COLO829 (cell line): Measurements from ENCODE around the gene CREB3L1.

ENCODE experiments used
- DNase-seq: peaks from one replicate; pipeline ENCODE4 v3.0.0; 2012; ENCODE audit warnings: low spot score

The CREB3L1 gene

DNA sequence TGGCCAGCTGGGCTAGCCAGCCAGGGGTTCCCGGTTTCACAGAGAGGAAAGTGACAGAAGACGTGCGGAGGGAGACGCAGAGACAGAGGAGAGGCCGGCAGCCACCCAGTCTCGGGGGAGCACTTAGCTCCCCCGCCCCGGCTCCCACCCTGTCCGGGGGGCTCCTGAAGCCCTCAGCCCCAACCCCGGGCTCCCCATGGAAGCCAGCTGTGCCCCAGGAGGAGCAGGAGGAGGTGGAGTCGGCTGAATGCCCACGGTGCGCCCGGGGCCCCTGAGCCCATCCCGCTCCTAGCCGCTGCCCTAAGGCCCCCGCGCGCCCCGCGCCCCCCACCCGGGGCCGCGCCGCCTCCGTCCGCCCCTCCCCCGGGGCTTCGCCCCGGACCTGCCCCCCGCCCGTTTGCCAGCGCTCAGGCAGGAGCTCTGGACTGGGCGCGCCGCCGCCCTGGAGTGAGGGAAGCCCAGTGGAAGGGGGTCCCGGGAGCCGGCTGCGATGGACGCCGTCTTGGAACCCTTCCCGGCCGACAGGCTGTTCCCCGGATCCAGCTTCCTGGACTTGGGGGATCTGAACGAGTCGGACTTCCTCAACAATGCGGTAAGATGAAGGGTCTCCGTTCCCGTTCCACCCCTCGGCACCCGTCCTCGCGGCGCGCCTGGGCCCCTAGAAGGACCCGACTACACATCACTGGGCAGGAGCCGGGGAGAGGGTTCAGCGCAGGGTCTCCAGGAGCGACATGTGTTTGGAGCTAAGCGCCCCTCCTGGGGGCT lies at the start of gene CREB3L1:
Gene CREB3L1 (plus strand): TSS at position 41 of the 765 bp plus-strand sequence. CDS start 450 bp downstream, at position 491.
- no peak for DNase-seq

DNA sequence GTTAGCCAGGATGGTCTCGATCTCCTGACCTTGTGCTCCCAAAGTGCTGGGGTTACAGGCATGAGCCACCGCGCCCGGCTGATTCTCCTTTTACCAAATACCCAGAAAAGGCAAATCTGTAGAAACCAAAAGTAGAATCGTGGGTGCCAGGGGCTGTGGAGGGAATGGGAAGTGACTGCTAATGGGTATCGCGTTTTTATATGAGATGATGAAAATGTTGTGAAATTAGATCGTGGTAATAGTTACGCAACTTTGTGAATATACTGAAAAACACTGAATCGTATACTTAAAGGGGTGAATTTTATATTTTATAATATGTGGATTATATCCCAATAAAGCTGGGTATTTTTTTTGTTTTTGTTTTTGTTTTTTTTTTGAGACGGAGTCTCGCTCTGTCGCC lies 48.2 kb upstream of the CREB3L1 start:
- no peak for DNase-seq

GRCh38 chr11:46234311-46234710 lies 43.2 kb upstream of the CREB3L1 start:
- DNase-seq: no peak

- no peak for DNase-seq
Observed at GRCh38 chr11:46235777-46236688, 41.4 kb upstream of the CREB3L1 start.

GRCh38 chr11:46236918-46237247 lies 40.6 kb upstream of the CREB3L1 start:
- DNase-seq: no peak

GRCh38 chr11:46237248-46238077 lies 40.0 kb upstream of the CREB3L1 start:
- DNase-seq: peak; percentile 81

DNA sequence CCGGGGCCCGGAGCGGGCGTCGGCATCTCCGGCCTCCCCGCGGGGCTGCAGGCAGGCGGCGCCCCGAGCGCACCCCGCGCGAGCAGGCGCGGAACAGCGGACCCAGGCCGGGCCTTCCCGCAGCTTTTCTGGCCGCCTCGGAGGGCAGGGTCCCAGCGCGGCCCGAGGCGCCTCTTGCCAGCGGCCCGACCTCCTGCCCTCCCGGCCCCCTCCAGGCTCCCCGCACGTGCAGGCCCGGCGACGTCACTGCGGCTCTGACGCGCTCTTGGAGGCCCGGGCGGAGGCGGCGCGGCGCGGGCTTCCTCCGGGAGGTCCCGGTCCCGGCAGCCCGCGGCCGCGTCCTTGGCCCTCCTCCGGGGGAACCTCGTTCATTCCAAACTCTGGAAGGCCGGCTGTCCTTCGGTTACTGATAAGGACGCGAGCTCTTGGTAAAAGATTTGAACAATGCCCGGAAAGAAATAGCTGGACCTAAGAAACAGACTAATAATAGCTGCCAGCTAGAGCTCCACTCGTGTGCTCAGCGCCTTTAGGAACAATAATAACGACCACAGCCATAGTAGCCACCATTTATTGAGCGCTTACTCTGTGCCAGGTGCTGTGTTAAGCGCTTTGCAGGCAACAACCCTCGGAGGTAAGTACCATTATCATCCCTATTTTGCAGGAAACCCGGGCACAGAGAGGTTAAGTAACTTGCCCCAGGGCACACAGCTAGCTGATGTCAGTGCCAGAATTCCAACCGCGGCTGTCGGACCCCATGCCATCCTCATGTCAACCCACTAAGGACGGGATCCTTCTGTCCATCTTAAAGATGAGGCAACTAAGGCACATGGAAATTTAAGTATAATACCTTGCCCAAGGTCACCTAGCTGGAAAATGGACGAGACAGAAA lies 39.1 kb upstream of the CREB3L1 start:
- no peak for DNase-seq

- DNase-seq: peak; percentile 76
Observed at GRCh38 chr11:46238967-46239800, 38.3 kb upstream of the CREB3L1 start.

GRCh38 chr11:46239801-46240061 lies 37.7 kb upstream of the CREB3L1 start:
- no peak for DNase-seq

GRCh38 chr11:46240371-46240770 lies 37.1 kb upstream of the CREB3L1 start:
- no peak for DNase-seq

GRCh38 chr11:46240861-46241260 lies 36.6 kb upstream of the CREB3L1 start:
- DNase-seq: no peak

DNA sequence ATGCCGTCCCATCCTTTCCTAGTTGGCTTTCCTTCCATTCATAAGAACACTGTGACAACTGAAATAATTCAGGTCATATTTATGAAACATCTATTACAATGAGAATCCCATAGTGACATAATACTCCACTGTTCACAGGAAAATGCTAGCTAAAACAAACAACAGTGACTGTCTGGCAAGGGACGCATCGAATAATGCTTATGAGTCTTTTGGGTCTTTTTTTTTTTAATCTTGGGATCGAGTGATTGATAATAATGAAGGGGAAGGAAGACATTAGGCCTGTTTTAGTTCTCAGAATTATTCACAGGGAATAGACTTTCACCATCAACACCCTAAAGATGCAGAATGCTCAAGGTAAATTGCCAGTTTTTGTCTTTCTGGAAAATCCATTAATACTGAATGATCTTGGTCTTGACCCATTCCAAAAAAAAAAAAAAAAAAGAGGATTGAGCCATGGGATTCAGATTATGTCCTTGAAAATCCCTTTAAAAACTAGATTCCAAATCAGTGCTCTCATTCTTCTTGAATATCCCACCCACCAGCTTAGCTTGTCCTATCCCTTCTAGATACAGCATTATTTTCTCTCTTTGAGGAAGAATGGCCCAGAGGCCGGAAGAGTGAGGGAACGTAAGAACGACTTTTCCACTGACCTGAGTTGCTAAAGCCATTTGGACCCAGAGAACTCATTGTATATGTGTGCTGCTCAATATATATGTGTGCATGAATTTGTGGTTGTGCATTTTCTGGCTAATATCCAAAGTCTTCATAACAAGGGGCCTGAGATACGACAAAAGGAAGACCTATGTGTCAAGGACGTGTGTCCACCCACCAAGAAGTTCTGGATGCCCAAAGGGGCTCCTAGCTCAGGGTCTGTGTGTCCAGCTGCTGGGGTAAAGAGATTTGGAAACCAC lies 35.2 kb upstream of the CREB3L1 start:
- DNase-seq: no peak

GRCh38 chr11:46242952-46243795 lies 34.3 kb upstream of the CREB3L1 start:
- peak; percentile 93 for DNase-seq

DNA sequence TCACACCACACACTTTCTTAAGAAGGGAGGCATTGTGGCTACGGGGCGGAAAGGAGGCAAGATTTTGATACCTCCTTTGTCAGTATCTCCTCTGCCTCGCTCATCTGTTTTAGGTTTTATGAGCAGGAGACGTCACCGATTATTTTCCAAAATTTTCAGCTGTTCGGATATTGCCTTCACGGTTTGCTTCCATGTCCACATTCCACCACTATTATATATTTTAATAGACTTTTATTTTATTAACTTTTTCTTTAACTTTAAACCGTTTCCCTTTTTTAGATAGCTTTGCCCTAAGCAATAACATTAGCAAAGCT lies 33.7 kb upstream of the CREB3L1 start:
- no peak for DNase-seq

GRCh38 chr11:46246521-46246920 lies 30.9 kb upstream of the CREB3L1 start:
- DNase-seq: no peak

DNA sequence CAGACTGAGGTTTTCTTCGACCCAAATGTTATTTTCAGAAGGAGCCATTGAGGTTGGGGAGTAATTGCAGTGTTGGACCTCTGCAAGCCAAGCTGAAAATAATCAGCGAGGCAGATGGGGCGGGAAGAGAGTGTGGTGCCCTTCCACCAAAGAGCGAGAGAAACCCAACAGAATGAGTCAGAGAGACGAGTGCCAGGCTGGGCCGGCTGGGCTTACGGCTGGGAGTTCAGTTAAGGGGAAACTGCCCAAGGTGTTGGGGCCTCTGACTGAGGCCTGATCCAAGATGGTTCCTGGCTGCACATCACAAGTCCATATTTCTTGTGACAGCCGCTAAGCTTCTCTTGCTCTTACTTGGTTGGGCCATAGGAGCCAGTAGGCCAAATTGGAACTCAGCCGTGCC lies 30.4 kb upstream of the CREB3L1 start:
- DNase-seq: no peak

DNA sequence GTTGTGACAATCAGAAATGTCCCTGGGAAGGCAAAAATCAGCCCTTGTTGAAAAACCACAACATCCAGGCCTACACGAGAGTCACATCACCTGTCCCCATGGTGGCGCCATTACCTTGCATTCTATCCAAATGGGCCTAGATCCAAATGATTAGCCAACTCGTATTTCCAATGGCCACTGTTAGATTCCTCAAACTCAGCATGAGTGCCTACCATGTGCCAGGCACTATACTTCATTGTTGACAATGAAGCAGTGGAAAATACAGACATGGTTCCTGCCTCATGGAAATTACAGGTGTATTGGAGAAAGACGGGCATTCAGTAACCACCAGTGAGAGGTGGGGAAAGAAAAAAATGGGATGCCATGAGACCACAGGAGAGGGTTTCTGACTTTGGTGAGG lies 29.8 kb upstream of the CREB3L1 start:
- DNase-seq: no peak

DNA sequence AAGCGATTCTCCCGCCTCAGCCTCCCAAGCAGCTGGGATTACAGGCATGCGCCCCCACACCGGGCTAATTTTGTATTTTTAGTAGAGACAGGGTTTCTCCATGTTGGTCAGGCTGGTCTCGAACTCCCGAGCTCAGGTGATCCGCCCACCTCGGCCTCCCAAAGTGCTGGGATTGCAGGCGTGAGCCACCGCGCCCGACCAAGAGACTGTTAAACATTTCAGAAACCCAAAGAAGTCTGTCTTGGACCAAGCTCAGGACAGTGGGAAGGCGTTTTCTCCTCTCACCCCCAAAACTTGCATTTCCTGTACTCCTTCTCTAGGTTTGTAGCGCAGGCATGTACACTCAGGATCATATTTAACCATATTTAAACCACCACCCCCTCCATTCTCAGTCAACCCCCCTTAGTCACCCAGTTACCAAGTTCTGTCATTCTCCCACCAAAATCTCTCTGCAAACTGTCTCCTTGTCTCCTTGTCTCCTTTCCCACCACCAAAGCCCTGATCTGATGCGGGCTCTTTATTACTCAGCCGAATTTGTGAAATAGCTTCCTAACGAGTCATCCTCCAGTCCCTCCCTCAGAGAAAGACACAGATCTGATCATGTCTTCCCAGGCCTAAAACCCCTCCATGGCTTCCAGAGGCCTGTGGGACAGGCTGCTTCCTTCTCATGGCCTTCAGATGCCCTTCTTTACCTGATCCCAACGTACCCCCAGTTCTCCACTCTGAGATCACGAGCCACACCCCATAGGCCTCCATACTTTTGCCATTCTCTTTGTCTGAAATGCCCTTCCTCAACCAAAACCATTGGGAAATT lies 29.0 kb upstream of the CREB3L1 start:
- DNase-seq: peak; percentile 66
